Endodermal cell (in vitro differentiated cells): ENCODE results near the gene KLHL35. TPM values are rescaled to one million over a fixed set of nuclear protein-coding genes. Genes with fewer than 3 reads are reported as not detected.

Source experiments
- DNase-seq: peaks from one replicate; pipeline ENCODE4 v3.0.0-alpha.2; 2017
- H3K27ac ChIP-seq: 2 replicates; pipeline ENCODE4 v1.5.1; 2013; ENCODE audit warnings: mild to moderate bottlenecking, low read depth, low read length, moderate library complexity
- H3K27me3 ChIP-seq: 2 replicates; pipeline ENCODE4 v1.6.1; 2013; ENCODE audit warnings: mild to moderate bottlenecking, low read length, moderate library complexity; ENCODE audit not compliant: insufficient read depth, control insufficient read depth, poor library complexity, severe bottlenecking
- H3K36me3 ChIP-seq: 2 replicates; pipeline ENCODE4 v1.7.0; 2013; ENCODE audit warnings: mild to moderate bottlenecking, low read length, moderate library complexity; ENCODE audit not compliant: control insufficient read depth, insufficient read depth
- H3K4me1 ChIP-seq: one replicate; pipeline ENCODE4 v1.7.0; 2013; ENCODE audit warnings: low read length; ENCODE audit not compliant: control insufficient read depth, insufficient read depth
- H3K4me3 ChIP-seq: 2 replicates; pipeline ENCODE4 v1.5.1; 2013; ENCODE audit warnings: mild to moderate bottlenecking, low read length, moderate library complexity
- H3K9ac ChIP-seq: 2 replicates; pipeline ENCODE4 v1.6.1; 2013; ENCODE audit warnings: mild to moderate bottlenecking, low read length, moderate library complexity; ENCODE audit not compliant: poor library complexity, severe bottlenecking; ENCODE audit errors: extremely low read depth
- H3K9me3 ChIP-seq: 2 replicates; pipeline ENCODE4 v1.6.1; 2013; ENCODE audit warnings: mild to moderate bottlenecking, low read length, moderate library complexity; ENCODE audit not compliant: control insufficient read depth
- H3K27ac Mint-ChIP-seq: 2 replicates; pipeline ENCODE4 v1.8.0; 2020; ENCODE audit warnings: mixed read lengths
- H3K27me3 Mint-ChIP-seq: 2 replicates; pipeline ENCODE4 v1.8.0; 2021; ENCODE audit warnings: mild to moderate bottlenecking, mixed read lengths; ENCODE audit not compliant: insufficient read depth
- H3K36me3 Mint-ChIP-seq: 2 replicates; pipeline ENCODE4 v1.8.0; 2020; ENCODE audit warnings: low read depth, mixed read lengths
- H3K4me1 Mint-ChIP-seq: 2 replicates; pipeline ENCODE4 v1.8.0; 2020; ENCODE audit warnings: mixed read lengths
- H3K4me3 Mint-ChIP-seq: 2 replicates; pipeline ENCODE4 v1.8.0; 2020; ENCODE audit warnings: mild to moderate bottlenecking, moderate library complexity, mixed read lengths
- H3K9me3 Mint-ChIP-seq: 2 replicates; pipeline ENCODE4 v1.8.0; 2020; ENCODE audit warnings: mild to moderate bottlenecking, mixed read lengths
- WGBS, 2 experiments: methylation state at CpG; one replicate each; pipeline versions ENCODE4 v1.1.5 to v1.1.7; 2013; ENCODE audit warnings: missing lambda C conversion rate in 2 of 2, mixed read lengths in 1 of 2; ENCODE audit not compliant: insufficient coverage in 1 of 2, insufficient read length in 1 of 2; 5-methylcytosine and 5-hydroxymethylcytosine counted together
- total RNA-seq, 2 donors: library from RNA; stranded (reverse); fragmentation: NEBNext Ultra II Directional in 1 of 2; extraction: Animal tissue kit (Norgen Biotek cat#: 25700) in 1 of 2; gene quantifications; 2 replicates in 1 of 2; 3 replicates in 1 of 2; pipeline ENCODE4 v1.2.1, GENCODE V29; 2021
- TF ChIP-seq, protein P1 (sequence below): fragments of 200-600 bp; sonication (generic); conservative IDR thresholded peaks from 2 replicates; pipeline ENCODE4 v1.5.0; 2021; ENCODE audit warnings: antibody characterized with exemption, mild to moderate bottlenecking

Gene KLHL35
- total RNA-seq, 2 donors from 2014 or later, result 0.48 TPM; not detected in 1

DNA sequence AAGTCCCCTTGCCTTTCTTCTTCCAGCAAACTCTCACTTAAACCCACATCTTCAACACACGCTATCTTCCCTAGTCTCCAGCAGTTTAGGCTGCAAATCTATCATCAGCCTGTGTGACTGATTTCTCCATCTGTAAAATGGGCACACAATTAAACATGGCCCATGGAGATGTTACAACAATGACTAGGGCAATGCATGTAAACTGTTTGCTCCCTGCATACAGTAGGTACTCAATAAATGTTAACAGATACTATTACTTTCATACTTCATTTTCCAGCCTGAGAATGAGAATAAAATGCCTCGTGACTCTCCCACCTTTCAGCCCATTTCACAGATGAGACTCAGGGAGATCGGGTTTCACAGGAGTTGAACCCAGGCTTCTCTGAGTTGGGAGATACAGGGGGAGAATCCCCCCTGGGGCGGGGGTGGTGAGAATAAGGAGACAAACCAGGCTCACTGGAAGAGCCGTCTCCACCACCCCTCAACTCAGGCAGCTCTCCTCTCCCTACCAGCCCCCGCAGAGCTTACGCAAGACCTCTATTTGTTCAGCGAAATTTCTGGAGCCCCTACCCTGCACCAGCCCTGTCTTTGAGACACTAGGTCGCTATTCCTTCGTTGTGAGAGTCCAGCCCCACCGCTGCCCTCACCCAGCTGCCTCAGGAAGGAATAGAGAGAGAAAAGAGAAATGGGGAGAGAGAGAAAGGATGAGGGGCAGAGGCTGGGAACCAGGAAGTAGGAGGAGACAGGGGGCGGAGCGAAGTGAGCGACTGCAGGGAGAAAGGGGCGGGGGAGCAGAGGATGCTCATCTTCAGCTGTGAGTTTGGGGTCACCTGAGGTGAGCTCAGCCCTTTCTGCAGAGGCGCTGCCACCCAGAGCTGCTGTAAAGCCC is 42.1 kb upstream of the KLHL35 start:
- TF ChIP-seq, protein P1, sequence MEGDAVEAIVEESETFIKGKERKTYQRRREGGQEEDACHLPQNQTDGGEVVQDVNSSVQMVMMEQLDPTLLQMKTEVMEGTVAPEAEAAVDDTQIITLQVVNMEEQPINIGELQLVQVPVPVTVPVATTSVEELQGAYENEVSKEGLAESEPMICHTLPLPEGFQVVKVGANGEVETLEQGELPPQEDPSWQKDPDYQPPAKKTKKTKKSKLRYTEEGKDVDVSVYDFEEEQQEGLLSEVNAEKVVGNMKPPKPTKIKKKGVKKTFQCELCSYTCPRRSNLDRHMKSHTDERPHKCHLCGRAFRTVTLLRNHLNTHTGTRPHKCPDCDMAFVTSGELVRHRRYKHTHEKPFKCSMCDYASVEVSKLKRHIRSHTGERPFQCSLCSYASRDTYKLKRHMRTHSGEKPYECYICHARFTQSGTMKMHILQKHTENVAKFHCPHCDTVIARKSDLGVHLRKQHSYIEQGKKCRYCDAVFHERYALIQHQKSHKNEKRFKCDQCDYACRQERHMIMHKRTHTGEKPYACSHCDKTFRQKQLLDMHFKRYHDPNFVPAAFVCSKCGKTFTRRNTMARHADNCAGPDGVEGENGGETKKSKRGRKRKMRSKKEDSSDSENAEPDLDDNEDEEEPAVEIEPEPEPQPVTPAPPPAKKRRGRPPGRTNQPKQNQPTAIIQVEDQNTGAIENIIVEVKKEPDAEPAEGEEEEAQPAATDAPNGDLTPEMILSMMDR, result no peak
- H3K4me3 Mint-ChIP-seq, result peak overlapping the region; percentile 18
- DNase-seq, result peak; percentile 90
- H3K9ac ChIP-seq, result no peak overlapping the region
- H3K4me1 ChIP-seq, result peaks cover 20% of the 10 kb centered on the region
- 55 to 83% methylated on average over 6 to 16 of the region's 16 CpGs for WGBS, 2 experiments
- H3K4me3 ChIP-seq, result no peak overlapping the region
- peak overlapping the region; percentile 72 for H3K27ac Mint-ChIP-seq
- H3K9me3 Mint-ChIP-seq, result no peaks in the 10 kb centered on the region
- H3K9me3 ChIP-seq, result no peaks in the 10 kb centered on the region
- H3K4me1 Mint-ChIP-seq, result peaks cover 28% of the 10 kb centered on the region
- H3K27me3 ChIP-seq, result no peaks in the 10 kb centered on the region
- no peak overlapping the region for H3K27ac ChIP-seq
- no peaks in the 10 kb centered on the region for H3K27me3 Mint-ChIP-seq
- H3K36me3 Mint-ChIP-seq, result no peaks in the 10 kb centered on the region
- H3K36me3 ChIP-seq, result no peaks in the 10 kb centered on the region

DNA sequence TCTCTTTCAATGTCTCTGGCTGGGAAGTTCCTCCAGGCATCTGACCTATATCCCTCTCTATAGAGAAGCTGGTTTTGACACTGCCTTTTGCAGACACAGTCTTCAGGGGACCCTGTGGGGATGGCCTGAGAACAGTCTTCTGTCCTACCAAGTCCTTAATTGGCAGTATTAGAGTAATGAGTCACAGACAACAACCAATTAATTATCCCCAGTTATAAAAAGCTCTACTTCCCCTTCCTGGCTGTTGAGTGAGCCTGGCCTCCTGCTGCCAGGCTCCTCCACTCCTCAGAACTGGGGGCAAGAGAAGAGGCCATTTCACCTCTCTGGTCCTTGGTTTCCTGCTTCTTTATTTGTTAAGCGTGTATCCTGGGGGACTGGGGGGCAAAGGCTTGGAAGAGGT is 41.2 kb upstream of the KLHL35 start:
- H3K4me1 ChIP-seq, result peaks cover 20% of the 10 kb centered on the region
- H3K27me3 ChIP-seq, result no peaks in the 10 kb centered on the region
- no peak overlapping the region for H3K4me3 ChIP-seq
- H3K9me3 ChIP-seq, result no peaks in the 10 kb centered on the region
- 82% methylated on average over 1 of the region's 1 CpG; no CpG with 5 or more reads in 1 of the 2 experiments for WGBS, 2 experiments
- Mint-ChIP-seq H3K27ac (no peak overlapping the region), H3K36me3 (no peaks in the 10 kb centered on the region), H3K4me3 (no peak overlapping the region), H3K9me3 (no peaks in the 10 kb centered on the region), H3K27me3 (no peaks in the 10 kb centered on the region), H3K4me1 (peaks cover 28% of the 10 kb centered on the region)
- no peaks in the 10 kb centered on the region for H3K36me3 ChIP-seq
- no peak overlapping the region for H3K9ac ChIP-seq
- H3K27ac ChIP-seq, result no peak overlapping the region
- TF ChIP-seq, protein P1, result no peak
- DNase-seq, result no peak

DNA sequence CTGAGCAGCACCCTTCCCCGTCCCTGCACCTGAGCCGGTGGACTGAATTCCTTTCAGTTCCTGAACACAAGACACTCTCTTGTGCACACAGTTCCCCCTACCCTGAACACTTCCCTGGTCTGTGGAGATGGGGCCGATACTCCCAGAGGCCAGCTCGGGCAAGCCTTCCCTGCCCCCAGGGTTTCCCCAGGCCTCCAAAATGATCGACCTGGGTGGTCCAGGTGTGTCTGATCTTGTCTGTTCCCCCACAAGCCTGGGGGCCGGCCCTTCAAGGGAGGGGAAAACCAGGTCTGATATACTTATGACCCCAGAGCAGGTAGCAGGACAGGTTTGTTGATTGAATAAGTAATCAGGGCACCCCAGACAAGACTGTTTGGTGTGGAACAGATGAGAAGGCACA is 40.7 kb upstream of the KLHL35 start:
- Histone ChIP-seq H3K9ac (no peak overlapping the region), H3K27ac (no peak overlapping the region), H3K36me3 (no peaks in the 10 kb centered on the region), H3K4me3 (no peak overlapping the region), H3K27me3 (no peaks in the 10 kb centered on the region), H3K9me3 (no peaks in the 10 kb centered on the region), H3K4me1 (peaks cover 24% of the 10 kb centered on the region)
- Mint-ChIP-seq H3K4me1 (peaks cover 31% of the 10 kb centered on the region), H3K27ac (no peak overlapping the region), H3K9me3 (no peaks in the 10 kb centered on the region), H3K4me3 (no peak overlapping the region), H3K27me3 (no peaks in the 10 kb centered on the region), H3K36me3 (no peaks in the 10 kb centered on the region)
- TF ChIP-seq, protein P1, result no peak
- 84 to 94% methylated on average over 3 to 6 of the region's 6 CpGs for WGBS, 2 experiments
- no peak for DNase-seq
